Body of pancreas (tissue), 4 donors: ENCODE results near the gene SAPCD1. TPM values are rescaled to one million over a fixed set of nuclear protein-coding genes. Genes with fewer than 3 reads are reported as not detected.

Experiments used
- ATAC-seq: fragments of 150-250 bp; one replicate; pipeline ENCODE4 v1.9.1; 2016
- DNase-seq, 4 donors: peaks; one replicate each; pipeline ENCODE4 v3.0.0-alpha.2; 2019
- H3K27ac ChIP-seq, 4 donors: fragments of 200-600 bp; sonication (generic); 1 replicate in 3 of 4; 2 replicates in 1 of 4; pipeline versions ENCODE4 v1.5.1 to v1.6.1; 2016 to 2019; ENCODE audit warnings: mild to moderate bottlenecking in 1 of 4, mixed read lengths in 1 of 4, moderate library complexity in 1 of 4
- H3K27me3 ChIP-seq, 2 donors: fragments of 200-600 bp; sonication (generic); one replicate each; pipeline ENCODE4 v1.6.0; 2016; ENCODE audit warnings: mild to moderate bottlenecking in 1 of 2
- H3K36me3 ChIP-seq, 2 donors: fragments of 200-600 bp; sonication (generic); replicated peaks in 1 of 2; 2 replicates each; pipeline ENCODE4 v1.5.1; 2016; ENCODE audit warnings: low read depth in 2 of 2; ENCODE audit not compliant: insufficient read depth in 1 of 2
- H3K4me1 ChIP-seq: fragments of 200-600 bp; sonication (generic); one replicate; pipeline ENCODE4 v1.6.0; 2016
- H3K4me3 ChIP-seq, 2 donors: fragments of 200-600 bp; sonication (generic); 1 replicate in 1 of 2; 2 replicates in 1 of 2; pipeline ENCODE4 v1.5.1; 2016 to 2019
- H3K9me3 ChIP-seq, 3 donors: fragments of 200-600 bp; sonication (generic); 1 replicate in 2 of 3; 2 replicates in 1 of 3; pipeline ENCODE4 v1.5.1; 2016
- POLR2A ChIP-seq, 3 donors: fragments of 450-650 bp; IDR thresholded peaks; one replicate each; pipeline ENCODE4 v1.6.1; 2016; ENCODE audit warnings: antibody characterized with exemption in 3 of 3, mild to moderate bottlenecking in 2 of 3
- WGBS, 2 donors: methylation state at CpG; one replicate each; pipeline ENCODE4 v1.1.5; 2017; 5-methylcytosine and 5-hydroxymethylcytosine counted together
- intact Hi-C: fragments of 100-400 bp; cut with DNase I; formaldehyde crosslinking; loops from one replicate; pipeline ENCODE4 v1.15.1; 2023
- total RNA-seq, 2 donors: library from RNA; depleted of rRNA; stranded (reverse); fragments of >200 nt; gene quantifications; one replicate each; pipeline ENCODE4 v1.1.0, GENCODE V29; 2016
- TF ChIP-seq, protein P1 (sequence below), 7 experiments: fragments of 450-650 bp in 4 of 7; fragments of 200-600 bp in 3 of 7; sonication (generic) in 3 of 7; IDR thresholded peaks; one replicate each; pipeline ENCODE4 v1.5.1; 2016 to 2019; ENCODE audit warnings: antibody characterized with exemption in 7 of 7

SAPCD1 gene
- total RNA-seq, 2 donors from 2014 or later: 2.0 to 2.6 TPM

DNA sequence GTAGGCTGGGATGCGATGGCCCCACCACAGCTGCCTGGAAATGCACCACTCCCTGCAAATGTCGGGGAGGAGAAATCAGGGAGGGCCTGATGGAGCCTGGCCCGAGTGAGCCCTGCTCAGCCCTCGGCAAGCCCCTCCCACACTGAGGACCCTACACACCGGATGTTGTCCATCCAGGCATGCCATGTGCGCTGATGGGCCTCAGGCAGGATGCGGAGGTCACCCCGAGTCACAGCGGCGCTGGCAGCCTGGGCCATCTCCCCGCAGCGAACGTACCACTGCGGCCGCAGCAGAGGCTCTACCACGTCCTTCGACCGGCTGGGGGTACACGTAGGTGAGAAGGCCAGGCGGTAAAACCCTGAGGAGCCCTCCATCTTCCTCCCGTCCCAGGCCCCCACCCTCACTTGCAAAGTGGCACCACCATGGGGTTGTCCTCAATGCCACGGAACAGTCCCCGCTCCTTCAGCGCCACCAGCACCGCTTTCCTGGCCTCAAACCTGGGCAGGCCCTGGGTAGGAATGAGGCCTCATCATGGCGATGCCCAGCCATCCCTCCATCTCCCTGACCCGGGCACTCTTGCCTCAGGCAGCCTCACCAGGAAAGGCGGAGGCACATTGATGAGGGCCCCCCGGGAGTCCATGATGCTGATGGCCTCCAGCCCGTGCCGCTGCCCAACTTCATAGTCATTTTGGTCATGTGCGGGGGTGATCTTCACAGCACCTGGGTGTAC is 19.8 kb downstream of the SAPCD1 start:
- WGBS, 2 donors: 91% methylated on average over 28 of the region's 32 CpGs; no CpG with 5 or more reads in 1 of the 2 donors
- no peaks in the 10 kb centered on the region for H3K27me3 ChIP-seq
- H3K4me3 ChIP-seq: no peak overlapping the region
- peaks cover 4% of the 10 kb centered on the region for H3K4me1 ChIP-seq
- H3K27ac ChIP-seq: no peak overlapping the region
- H3K36me3 ChIP-seq: peaks cover 4 to 40% of the 10 kb centered on the region in 2 donors
- DNase-seq (no peak), ATAC-seq (no peak)
- intact Hi-C loops: no loop called here
- no peak for TF ChIP-seq POLR2A (IDR thresholded peaks at IDR 0.05)
- TF ChIP-seq, protein P1, sequence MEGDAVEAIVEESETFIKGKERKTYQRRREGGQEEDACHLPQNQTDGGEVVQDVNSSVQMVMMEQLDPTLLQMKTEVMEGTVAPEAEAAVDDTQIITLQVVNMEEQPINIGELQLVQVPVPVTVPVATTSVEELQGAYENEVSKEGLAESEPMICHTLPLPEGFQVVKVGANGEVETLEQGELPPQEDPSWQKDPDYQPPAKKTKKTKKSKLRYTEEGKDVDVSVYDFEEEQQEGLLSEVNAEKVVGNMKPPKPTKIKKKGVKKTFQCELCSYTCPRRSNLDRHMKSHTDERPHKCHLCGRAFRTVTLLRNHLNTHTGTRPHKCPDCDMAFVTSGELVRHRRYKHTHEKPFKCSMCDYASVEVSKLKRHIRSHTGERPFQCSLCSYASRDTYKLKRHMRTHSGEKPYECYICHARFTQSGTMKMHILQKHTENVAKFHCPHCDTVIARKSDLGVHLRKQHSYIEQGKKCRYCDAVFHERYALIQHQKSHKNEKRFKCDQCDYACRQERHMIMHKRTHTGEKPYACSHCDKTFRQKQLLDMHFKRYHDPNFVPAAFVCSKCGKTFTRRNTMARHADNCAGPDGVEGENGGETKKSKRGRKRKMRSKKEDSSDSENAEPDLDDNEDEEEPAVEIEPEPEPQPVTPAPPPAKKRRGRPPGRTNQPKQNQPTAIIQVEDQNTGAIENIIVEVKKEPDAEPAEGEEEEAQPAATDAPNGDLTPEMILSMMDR (IDR thresholded peaks at IDR 0.05): no peak
- H3K9me3 ChIP-seq: no peaks in the 10 kb centered on the region

DNA sequence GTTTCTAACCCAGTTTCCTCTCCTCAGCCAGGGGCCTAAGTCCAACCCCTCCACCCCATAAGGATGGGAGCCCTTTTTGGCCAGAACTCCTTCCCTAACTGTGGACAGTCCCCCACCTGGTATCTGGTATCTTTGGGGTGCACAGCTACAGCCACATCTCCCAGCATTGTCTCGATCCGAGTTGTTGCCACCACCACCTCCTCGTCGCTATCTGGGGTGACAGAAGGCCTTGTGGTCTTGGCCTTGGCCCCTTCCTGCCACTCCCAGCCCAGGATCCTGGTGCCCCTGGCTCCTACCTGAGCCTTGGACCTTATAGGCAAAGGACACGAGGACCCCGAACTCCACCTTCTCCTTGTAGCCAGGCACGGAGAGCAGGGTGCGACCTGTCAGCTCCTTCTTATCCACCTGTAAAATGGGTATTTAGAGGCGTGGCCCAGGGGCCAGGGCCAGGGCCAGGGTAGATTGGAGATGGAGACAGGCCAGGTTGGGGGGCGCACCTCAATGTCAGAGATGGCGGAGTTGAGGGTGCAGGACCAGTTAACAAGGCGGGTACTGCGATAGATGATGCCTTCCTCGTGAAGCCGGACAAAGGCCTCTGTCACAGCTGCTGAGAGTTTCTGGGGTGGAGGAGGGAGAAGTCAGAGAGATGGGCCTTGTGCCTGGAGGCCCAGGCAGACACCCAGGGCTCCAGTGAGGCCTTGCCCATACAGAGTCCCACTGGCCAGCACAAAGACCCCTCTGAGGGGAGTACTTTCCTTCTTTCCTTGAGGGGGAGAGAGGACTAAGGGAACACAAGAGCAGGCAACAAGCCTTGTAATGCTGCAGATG is 21.9 kb downstream of the SAPCD1 start:
- H3K9me3 ChIP-seq: no peaks in the 10 kb centered on the region
- H3K27ac ChIP-seq: no peak overlapping the region
- TF ChIP-seq, protein P1 (IDR thresholded peaks at IDR 0.05): no peak
- no peak for TF ChIP-seq POLR2A (IDR thresholded peaks at IDR 0.05)
- DNase-seq (no peak), ATAC-seq (no peak)
- H3K4me1 ChIP-seq: no peaks in the 10 kb centered on the region
- peaks cover 4 to 38% of the 10 kb centered on the region in 2 donors for H3K36me3 ChIP-seq
- no peaks in the 10 kb centered on the region for H3K27me3 ChIP-seq
- intact Hi-C loops: no loop called here
- 87 to 89% methylated on average over 14 to 15 of the region's 15 CpGs for WGBS, 2 donors
- H3K4me3 ChIP-seq: no peak overlapping the region

DNA sequence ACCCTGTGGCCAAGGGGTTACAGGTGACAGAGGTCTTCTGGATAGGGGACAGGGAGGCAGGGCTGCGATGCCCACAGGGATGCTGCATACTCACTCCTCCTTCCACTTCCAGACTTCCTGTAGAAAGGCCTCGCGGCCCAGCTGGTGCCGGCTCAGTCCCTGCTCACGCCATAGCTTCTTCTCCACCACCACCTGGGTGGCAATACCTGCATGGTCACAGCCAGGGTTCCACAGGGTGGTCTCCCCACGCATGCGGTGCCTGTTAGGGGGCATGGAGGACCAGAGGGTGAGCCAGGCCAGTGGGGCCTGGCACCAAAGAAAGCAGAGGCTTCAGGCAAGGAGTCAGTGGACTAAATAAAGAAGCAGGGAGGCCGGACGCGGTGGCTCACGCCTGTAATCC is 23.0 kb downstream of the SAPCD1 start:
- no peak for TF ChIP-seq POLR2A (IDR thresholded peaks at IDR 0.05)
- TF ChIP-seq, protein P1 (IDR thresholded peaks at IDR 0.05): no peak
- intact Hi-C loops: no loop called here
- H3K4me1 ChIP-seq: no peaks in the 10 kb centered on the region
- peaks cover 0 to 29% of the 10 kb centered on the region in 2 donors for H3K36me3 ChIP-seq
- H3K27me3 ChIP-seq: no peaks in the 10 kb centered on the region
- WGBS, 2 donors: 91 to 96% methylated on average over 10 to 11 of the region's 11 CpGs
- DNase-seq: no peak
- H3K9me3 ChIP-seq: no peaks in the 10 kb centered on the region
- no peak for ATAC-seq
- H3K4me3 ChIP-seq: no peak overlapping the region
- H3K27ac ChIP-seq: no peak overlapping the region

DNA sequence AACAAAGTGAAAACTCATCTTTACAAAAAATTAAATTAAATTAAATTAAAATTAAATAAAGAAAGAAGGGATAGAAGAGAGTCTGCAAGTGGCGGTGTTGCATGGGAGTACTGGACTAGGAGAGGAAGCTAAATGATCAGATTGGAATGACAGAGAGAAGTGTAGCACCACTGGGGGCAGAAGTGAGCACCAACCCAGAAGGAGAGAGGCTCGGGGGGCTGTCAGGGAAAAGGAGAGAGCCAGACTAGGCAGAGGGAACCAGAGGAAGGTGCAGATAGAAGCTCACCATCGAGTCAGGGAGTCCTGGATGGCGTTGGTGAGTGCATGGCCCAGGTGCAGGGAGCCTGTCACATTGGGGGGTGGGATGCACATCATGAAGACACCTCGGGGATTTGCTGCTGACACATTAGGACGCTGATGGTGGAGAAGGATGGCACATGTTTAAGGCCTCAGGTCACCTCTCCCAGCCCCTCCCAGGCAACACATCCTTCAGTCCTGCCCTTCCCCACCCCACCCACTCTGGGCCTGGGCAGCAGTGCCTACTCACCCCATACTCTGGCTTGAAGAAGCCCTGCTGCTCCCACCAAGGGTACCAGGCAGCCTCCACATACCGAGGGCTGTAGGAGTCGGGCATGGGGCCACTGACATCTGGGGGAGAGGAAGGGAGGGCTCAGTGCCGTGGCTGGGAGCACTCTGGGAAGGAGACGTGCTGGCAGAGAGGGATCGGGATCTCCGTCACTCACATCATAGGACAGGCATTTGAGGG is 29.1 kb downstream of the SAPCD1 start:
- ATAC-seq (no peak), DNase-seq (peak; percentile 39 to 68 (median 47))
- Histone ChIP-seq H3K36me3 (peaks cover 0 to 3% of the 10 kb centered on the region in 2 donors), H3K4me3 (no peak overlapping the region), H3K4me1 (peaks cover 22% of the 10 kb centered on the region), H3K27me3 (no peaks in the 10 kb centered on the region), H3K9me3 (no peaks in the 10 kb centered on the region), H3K27ac (no peak overlapping the region)
- intact Hi-C loops: no loop called here
- 65 to 70% methylated on average over 10 to 12 of the region's 12 CpGs for WGBS, 2 donors
- no peak for TF ChIP-seq POLR2A (IDR thresholded peaks at IDR 0.05)
- TF ChIP-seq, protein P1 (IDR thresholded peaks at IDR 0.05): peak in 6 of 7 experiments; percentile 34 to 66 (median 50)
